HG03342 (cell line): ENCODE results near the gene ROR2.
"Not testable (repeated sequence)": the region's sequence is repeated elsewhere in the genome, so short reads cannot be mapped to it uniquely, and the experiment has no call there.

Experiments
- ATAC-seq: cut with Tn5 transposase; IDR thresholded peaks from one replicate; pipeline ENCODE4 v1.9.1; 2021; ENCODE audit warnings: mild to moderate bottlenecking, moderate library complexity; ENCODE audit not compliant: unreplicated experiment

The ROR2 gene

DNA sequence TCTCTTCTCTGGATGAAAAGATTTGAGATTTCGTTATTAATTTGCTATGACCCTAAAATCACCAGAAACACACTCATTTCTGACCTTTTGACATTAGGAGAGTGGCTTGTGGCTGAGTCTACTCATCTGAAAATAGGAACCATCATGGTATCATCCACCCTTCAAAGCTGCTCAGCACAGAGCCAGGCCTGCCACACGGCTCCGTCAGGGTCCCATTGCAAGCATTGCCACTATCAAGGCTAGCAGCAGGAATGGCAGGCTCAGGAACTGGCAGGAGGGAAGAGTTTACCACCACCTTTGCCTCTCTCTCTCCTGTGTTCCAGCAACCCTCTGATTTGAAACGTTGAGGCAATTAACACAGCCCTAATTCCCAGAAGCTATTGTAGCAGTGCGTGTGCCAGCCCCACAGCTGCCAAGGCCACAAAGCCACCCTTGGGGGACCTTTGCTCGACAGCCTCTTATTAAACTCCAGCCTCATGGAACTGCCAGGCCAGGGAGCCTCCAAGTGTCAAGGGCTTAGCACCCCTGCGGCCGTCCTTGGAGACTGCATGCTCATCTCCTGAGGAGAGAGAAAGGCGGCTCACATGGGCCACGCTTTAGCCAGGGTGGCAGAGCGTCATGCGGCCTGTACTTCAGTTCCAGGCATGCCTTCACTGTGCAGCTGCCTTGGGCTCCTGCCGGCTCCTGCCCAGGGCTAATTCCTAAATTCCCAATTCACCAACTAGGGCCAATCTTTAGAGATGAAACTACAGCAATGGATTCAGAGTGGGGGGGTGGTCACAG lies 145.9 kb downstream of the ROR2 start:
- ATAC-seq: no peak

DNA sequence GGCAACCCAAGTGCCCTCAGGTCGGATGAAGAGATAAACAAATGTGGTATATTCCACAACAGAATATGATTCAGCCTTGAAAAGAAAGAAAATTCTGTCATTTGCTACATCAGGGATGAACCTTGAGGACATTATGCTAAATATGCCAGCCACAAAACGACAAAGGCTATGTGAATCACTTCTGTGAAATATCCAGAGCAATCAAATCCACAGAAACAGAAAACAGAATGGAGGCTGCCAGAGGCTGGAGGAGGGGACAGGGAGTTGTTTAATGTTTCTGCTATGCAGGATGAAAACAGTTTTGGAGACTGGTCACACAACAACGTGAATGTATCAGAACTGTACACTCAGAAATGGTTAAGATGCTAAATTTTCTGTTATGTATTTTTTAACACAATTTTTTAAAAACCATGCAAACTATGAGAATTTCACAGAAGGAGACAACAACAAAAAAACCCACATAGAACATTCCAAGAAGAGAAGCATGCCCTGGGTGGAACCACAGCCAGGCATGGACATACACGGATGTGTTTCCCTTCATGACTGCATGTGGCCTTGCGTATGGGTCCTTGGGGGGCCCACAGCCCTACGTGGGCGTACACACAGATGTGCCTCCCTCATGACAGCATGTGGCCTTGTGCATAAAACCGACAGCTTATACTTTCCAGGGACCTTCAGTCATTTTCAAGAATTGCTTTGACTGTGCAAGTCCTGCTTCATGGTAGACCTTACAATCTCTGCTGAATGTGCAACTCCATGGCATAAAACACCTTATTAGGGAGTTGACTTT lies 146.7 kb downstream of the ROR2 start:
- ATAC-seq: no peak

DNA sequence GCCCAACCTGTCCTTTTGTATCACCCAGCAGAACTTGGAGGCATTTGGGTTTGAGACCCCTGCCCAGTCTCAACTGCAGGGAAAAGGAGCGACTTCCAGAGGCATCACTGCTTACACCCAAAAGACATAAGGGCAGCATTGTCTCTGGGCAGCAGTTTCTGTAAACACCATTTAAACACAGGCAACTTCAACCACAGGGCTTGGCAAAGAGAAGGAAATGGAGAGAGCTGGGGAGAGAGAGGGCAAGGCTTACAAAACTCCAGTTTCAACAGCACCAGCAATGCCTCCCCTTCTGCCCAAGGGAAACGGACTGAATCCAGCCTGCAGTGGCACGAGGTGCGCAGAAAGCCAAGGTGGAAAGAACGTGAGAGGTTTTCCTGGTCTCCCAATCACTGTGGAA lies 147.6 kb downstream of the ROR2 start:
- ATAC-seq: no peak

DNA sequence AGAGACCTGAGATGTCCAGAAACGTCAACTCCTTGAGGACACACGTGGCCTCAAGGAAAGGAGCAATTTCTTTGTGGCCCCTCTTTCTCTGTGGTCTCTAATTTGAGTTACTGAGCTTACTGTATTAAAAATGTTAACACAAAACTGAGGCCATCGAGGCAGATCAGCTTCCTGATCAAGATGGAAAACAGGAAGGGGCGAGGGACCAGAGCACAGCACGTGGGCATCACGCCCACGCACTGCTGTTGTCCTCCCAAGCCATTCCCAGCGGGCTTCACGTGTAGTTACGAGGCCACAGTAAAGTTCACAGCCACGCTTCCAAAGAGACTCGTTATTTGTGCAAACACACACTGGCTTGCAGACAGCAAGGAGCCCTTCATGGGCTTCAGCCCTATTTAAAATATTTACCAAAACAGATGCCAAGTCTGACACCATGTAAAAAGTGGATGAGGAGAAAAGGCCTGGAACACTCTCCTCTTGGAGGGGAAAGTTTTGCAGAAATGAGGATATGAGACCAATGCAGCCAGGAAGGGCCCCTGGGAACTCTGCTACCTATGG lies 149.5 kb downstream of the ROR2 start:
- no peak for ATAC-seq

DNA sequence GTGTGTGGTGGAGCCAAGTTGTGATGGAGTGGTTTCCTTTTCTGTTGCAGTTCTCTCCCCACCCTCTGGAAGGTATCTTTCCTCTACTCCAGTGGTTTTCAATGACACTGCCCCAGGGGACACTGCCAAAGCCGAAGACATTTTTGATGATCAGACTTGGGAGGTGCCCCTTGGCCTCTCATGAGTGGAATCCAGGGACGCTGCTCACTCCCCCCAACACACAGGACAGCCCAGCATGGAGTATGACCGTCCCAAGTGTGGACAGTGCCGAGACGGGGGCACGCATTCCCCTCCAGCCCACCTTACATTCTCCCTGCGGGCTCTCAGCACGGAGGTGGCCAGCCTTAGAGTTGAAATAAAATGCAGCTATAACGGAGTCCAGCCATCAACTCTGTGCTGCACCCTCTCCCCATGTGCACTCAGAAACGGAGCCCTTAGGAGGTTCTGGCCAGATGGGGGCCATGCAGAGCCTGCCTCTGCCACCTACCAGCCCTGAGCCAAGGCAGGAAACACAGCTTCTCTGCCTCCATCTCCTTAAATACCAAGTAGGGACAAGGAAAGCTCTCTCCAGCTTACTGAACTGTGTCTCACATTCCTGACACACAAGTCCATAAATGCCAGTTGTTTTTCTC lies 150.8 kb downstream of the ROR2 start:
- no peak for ATAC-seq

DNA sequence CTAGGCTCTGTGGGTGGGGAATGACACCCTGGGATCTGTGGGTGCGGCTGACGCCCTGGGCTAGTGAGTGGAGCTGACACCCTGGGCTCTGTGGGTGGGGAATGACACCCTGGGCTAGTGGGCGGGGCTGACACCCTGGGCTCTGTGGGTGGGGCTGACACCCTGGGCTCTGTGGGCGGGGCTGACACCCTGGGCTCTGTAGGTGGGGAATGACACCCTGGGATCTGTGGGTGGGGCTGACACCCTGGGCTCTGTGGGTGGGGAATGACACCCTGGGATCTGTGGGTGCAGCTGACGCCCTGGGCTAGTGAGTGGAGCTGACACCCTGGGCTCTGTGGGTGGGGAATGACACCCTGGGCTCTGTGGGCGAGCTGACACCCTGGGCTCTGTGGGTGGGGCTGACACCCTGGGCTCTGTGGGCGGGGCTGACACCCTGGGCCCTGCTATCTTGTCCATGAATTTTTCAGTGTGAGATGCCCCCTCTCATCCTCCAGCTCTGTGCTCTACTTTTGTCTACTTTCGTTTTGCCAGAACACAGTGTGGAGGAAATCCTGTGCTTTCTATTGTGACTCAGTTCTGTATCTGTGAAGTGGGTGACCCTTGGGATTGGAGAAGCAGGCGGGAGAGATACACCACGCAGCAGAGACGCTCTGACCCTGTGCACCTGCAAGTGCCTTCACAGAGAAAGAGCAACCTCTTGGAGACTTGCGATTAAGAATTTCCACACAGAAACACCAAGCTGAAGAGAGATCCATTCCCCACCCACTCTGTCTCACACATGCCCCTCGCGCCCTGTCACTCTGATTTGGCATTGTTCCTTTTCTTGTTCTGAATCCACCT lies 151.5 kb downstream of the ROR2 start:
- not testable (repeated sequence) for ATAC-seq

DNA sequence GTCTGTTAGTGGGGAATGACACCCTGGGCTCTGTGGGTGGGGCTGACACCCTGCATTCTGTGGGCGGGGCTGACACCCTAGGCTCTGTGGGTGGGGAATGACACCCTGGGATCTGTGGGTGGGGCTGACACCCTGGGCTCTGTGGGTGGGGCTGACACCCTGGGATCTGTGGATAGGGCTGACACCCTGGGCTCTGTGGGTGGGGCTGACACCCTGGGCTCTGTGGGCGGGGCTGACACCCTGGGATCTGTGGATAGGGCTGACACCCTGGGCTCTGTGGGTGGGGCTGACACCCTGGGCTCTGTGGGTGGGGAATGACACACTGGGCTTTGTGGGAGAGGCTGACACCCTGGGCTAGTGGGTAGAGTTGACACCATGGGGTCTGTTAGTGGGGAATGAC lies 152.5 kb downstream of the ROR2 start:
- ATAC-seq: not testable (repeated sequence)

DNA sequence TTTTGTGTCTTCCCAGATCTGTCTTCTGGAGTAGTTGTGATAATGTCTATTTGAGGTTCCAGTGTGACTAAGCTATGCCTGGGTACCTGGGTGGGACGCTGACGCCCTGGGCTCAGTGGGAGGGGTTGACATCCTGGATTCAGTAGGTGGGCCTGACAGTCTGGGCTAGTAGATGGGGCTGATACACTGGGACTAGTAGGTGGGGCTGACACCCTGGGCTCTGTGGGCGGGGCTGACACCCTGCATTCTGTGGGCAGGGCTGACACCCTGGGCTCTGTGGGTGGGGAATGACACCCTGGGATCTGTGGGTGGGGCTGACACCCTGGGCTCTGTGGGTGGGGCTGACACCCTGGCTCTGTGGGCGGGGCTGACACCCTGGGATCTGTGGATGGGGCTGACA lies 153.5 kb downstream of the ROR2 start:
- not testable (repeated sequence) for ATAC-seq

DNA sequence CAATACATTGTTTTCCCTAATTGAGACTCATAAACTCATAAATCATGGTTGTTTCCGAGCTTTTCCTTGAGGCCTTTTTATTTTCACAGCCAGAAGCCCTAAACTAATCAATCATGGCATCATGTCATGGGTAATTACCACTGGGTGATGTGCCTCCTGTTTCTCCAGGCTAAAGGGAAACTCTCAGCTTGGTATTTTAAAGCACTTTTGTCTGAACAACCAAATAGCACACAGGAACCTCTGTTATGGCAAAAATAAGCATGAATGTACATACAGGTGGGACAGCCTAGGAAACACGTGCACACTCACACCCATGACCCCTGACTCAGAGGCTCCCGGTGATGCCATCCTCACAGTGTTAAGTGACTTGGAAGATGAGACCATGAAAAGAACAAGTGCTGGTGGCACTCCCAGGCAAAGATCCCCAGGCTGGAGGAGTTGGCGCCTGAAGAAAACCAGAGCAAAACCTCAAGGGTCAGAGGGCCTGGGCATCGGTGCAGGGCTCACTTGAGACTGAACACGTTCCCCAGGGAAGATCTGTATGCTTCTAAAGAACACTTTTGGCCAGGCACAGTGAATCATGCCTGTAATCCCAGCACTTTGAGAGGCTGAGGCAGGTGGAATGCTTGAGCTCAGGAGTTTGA lies 154.3 kb downstream of the ROR2 start:
- no peak for ATAC-seq

DNA sequence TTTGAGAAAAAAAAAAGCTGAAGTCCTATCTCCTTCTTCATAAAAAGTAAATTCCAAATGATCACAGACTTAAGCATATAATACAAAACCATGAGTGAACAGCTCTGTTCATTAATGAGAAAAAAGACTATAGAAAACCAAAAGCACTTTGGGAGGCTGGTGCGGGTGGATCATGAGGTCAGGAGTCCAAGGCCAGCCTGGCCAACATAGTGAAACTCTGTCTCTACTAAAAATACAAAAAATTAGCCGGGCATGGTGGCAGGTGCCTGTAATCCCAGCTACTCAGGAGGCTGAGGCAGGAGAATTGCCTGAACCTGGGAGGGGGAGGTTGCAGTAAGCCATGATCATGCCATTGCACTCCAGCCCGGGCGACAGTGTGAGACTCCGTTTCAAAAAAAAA lies 156.7 kb downstream of the ROR2 start:
- ATAC-seq: not testable (repeated sequence)

DNA sequence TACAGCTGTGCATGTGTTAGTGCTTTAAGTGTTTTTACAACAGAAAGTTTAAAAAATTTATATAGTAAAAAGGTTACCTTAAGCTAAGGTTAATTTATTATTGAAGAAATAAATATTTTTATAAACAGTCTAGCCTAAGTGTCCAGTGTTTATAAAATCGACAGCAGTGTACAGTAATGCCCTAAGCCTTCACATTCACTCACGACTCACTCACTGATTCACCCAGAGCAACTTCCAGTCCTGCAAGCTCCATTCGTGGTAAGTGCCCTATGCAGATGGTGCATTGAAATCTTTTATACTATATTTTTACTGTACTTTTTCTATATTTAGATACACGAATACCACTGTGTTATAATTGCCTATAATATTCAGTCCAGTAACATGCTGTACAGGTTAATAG lies 159.1 kb downstream of the ROR2 start:
- no peak for ATAC-seq

DNA sequence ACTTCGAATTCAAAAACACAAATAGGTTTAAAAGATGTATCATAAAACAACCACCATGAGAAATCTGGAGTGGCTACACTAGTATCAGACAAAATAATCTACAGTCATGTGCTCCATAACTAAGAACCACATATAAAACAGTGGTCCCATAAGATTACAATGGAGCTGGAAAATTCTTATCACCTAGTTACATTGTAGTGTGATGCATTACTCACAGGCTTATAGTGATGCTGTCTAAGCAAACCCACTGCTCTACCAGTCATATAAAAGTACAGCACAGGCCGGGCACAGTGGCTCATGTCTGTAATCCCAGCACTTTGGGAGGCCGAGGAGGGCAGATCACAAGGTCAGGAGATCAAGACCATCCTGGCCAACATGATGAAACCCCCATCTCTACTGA lies 160.1 kb downstream of the ROR2 start:
- ATAC-seq: no peak

DNA sequence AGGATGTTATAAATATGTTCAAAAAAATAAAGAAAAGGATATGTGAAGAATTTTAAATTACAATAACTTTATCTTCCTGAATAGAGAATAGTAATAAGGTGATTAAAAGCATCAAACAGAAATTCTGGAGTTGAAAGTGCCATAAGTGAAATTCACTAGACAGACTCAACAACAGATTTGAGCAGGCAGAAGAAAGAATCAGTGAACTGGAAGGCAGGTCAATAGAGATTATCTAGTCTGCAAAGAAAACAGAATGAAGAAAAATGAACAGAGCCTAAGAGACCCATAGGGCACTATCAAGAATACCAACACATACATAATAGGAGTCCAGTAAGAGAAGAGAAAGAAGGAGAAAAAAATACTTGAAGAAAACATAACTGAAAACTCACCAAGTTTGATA lies 162.1 kb downstream of the ROR2 start:
- no peak for ATAC-seq

DNA sequence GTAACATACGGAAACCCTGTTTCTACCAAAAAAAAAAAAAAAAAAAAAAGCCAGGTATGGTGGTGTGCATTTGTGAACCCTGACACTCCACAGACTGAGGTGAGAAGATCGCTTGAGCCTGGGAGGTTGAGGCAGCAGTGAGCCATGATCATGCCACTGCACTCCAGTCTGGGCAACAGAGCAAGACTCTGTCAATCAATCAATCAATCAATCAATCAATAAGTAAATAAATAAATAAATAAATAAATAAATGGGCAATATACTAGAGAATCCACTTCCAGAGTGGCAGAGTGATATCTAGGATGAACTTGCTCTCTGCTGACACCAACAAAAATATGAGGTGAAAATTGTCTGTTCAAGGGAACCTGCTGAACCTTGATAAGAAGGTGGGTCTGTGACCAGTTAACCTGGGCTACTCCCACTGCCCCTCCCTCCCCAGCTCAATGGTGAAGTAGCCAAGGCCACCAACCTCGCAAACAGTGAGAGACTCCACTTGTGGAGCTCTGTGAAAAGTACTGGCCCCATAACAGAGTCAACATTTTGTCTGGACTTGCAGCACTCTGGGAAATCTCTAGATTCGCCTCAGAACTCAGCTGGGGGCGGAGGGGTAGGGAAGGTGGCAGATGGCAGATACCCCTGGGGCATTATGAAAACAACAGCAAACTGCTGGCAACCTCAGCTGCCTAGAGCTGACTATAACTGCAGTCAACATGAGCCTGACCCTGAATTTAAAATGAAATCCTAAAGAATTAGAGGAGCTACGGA lies 163.7 kb downstream of the ROR2 start:
- no peak for ATAC-seq

DNA sequence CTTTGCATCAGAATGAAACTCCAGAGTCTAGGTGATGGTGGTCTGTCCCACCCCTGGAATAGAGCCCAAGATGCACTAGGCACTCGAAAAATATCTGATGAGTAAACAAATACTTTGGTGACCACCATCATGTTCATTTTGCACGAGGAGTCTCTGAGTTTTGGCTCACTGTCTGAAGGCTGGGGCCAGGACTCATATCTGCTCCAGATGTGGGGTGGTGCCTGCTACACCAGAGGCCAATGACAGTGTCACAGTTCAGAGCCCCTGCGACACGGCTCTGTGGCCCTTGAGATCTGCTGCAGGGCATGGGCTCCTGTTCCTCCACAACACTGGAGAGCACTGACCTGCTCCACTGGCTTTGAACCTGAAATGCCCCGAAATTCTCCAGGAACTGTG lies 164.6 kb downstream of the ROR2 start:
- ATAC-seq: no peak

DNA sequence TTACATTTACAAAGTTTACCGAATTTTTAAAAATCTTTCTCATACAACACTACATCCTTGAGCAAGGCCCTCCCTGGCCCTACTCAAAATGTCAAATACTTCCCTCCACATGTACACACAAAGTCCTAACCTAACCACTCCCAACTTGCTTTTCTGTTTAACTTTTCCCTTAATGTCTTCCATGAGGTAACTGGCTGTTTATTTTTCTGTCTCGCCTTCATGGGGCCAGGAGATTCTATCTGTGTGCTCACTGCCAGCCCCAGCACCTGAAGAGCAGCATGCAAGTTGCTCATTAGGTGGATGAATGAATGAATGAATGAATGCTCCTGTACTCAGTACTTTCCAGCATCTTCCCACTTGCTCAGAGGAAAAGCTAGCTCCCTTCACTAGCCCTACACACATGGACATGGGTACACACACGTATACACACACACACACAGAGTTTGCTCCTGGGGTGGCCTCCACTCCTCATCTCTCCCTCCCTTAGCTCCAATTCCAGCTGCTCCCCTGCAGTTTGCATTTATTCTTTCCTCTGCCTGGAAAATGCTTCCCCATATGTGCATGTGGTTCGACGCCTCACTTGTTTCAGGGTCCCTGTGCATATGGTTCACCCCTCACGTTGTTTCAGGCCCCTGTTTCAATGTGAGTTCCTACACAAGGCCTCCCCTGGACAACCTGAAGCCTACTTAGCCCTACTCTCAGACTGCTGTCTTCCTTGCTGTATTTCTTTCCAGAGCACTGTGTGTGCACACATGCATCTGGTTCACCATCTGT lies 165.2 kb downstream of the ROR2 start:
- ATAC-seq: no peak

DNA sequence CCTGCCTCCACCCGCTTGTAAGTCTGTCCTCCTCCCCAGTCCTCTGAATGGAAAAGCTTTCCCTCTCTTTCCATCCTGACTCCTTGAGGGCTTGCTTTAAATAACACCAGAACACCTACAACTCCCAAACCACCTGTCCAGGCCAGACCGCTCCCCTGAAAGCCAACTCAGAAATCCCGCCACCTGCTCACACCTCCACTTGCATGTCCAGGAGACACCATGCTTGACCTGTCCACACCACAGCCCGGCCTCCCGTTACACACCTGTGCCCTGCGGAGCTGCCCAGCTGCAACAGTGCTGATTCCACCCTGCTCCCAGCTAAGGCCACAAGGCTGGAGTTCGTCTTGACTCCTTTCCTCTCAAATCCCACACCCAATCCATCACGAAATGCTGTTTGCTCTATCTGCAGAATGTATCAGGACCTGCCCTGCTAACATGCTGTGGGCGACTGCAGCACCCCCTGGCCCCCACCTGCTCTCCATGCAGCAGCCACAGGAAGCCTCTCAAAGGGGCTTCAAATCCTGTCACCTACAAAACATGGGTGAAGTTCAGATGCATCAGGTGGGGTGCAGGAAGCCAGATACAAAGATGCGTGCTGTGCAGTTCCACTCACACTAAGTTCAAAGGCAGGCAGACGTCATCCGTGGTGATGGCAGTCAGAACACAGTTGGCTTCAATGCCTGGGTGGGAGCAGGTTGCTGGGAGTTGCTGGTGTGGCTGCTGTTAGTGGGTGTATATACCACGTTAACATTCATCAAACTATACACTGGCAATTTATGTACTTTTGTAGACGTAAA lies 166.0 kb downstream of the ROR2 start:
- no peak for ATAC-seq

DNA sequence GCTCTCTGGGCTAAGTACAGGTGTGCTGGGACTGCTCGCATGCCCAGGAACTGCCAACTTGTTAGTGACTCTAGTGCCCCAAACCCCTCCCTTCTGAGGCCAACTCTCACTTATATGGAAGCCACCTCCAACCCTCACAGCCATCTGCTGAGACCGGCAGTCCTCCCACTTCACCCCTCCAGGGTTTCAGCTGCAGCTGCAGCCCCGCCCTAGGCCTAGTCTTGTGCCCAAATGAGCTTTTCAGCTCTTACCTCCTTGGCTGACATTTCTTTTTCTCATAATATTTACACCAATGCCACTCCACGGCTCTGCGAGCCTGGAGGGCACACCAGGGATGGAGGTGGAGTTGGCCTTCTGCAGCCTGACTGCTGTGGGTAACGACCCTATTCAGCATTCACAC lies 166.6 kb downstream of the ROR2 start:
- ATAC-seq: no peak
